GM19324 (cell line): Measurements from ENCODE around the gene REELD1.
A peak's percentile ranks its signal among the peaks of the same experiment; 100 is the strongest.

Source experiments
- ATAC-seq: cut with Tn5 transposase; IDR thresholded peaks from one replicate; pipeline ENCODE4 v1.9.1; 2021; ENCODE audit warnings: mild to moderate bottlenecking, moderate library complexity; ENCODE audit not compliant: unreplicated experiment, low FRiP score

The REELD1 gene

DNA sequence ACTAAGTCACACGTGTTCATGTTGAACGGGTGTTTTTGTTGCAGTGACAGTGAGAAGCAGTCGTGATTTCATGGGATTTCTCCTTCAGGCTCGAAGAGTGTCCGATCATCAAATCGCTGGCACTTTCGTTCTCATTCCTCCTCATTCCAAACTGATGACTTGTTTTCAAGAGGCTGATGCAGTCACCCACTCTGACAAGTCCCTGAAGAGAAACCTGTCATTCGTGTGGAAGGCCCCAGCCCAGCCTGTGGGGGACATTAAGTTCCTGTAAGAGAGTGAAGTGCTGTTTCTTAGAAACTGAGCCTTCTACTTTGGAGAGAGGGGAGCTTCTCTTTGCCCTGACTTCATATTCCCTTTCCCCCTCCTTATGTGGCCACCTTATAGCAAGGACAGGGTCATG, 8.0 kb downstream of the REELD1 start:
- no peak for ATAC-seq

DNA sequence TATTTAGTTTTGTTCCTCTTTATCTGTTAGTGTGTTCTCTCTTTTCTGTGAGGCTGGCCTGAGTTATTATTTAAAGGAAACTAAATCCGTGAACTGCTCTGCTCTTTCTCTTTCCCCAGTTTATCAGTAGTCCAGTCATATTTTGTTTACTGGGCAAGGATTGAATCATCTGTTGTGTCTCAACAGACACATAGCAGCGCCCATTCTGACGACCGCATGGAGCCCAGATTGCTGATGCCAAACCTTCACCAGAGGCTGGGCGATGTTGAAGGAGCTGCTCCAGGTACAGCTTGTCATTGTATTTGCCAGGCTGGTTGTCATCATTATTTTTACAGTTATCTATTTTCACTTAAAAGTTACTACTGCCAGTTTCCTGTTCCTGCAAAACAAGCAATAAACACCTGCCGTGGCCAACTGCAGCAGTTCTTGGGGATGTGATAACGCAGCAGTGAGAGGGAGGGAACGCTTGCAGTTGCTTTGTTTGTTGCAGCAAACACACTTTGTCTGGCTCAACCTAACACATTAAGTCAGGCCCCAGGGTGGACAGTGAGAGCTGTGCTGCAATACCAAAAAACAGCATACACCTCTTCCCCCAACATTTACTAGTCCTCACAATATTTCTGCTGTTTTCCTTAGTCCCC, 10.1 kb downstream of the REELD1 start:
- ATAC-seq = no peak

DNA sequence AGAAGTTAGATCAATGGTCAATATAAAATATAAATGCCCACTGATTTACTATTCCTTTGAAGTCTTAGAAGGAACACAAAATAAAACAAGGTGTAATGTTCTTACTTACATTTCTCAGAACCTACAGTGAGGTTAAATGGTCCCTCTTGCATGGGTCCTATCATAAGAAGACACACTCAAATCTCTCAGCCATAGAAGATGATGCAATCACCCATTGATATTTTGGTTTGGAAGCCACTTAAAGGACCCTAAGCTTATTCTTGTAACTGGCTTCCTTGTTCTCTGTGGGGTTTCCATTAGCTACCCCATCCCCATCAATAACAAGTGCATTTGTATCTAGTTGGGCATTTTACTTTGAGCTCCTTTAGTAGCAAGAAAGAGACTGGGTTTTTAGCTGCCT, 15.1 kb downstream of the REELD1 start:
- ATAC-seq = no peak

DNA sequence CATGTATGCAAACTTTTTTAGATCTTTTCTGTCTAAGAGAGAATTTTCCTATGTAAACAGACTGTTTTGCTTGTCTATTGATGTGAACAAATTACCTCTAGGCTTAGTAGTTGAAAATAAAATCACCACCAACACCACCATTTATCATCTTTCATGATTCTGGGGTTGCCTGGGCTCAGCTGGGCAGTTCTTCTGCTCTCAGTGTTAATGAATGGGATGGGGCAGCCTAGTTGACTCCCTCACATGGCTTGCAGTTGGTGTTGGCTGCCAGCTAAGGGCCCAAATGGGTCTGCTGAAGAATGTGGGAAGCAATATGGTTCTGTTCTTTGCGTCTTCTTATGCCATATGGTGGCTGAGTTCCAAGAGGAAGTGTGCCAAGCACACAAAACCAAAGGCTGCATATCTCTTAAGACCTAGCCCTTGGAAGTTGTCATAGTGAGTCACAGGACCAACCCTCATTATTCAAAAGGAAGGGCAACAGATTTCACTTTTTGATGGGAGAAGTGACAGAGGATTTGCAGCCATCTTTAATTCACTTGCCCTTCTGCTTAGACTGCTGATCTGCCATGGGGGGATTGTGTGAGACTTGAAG, 17.9 kb downstream of the REELD1 start:
- no peak for ATAC-seq

DNA sequence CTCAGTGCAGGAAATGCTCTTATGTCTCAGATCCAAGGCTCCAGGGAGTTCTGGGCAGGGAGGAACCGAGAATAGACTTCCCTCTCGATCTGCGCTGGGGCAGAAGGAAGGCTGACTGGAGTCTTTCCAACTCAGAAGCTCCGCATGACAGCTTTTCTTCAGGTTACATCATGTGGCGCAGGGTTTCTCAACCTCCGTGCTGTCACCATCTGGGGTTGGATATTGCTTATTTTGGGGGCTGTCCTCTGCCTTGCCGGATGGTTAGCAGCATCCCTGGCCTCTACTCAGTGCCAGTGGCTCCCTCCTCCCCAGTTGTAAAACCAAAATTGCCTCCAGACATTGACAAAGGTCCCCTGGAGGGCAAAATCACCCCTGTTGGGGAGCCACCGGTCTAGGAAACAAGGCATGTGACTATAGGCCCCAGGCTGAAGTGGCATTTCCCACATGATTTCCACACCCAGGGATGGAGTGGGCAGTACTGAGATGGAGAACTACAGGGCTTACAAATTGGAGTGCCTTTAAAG, 21.4 kb downstream of the REELD1 start:
- ATAC-seq = no peak

DNA sequence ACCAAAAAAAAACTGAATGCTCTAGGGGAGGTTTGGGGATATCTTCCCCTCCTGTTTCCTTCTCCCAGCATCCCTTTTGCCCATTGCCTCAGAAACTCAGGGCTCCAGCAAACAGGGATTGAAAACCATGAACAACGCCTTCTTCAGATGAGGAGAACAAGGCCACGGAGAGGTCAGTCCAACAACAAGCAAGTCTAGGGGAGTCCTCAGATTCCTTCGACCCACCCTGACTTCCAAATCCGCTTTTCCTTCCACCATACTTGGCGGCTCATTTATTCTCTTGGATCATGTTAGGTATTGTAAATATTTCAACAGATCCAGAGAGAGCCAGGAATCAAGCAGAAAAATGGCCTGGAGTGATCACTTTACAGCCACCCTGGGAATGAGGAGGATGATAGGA, 21.9 kb downstream of the REELD1 start:
- ATAC-seq = no peak

DNA sequence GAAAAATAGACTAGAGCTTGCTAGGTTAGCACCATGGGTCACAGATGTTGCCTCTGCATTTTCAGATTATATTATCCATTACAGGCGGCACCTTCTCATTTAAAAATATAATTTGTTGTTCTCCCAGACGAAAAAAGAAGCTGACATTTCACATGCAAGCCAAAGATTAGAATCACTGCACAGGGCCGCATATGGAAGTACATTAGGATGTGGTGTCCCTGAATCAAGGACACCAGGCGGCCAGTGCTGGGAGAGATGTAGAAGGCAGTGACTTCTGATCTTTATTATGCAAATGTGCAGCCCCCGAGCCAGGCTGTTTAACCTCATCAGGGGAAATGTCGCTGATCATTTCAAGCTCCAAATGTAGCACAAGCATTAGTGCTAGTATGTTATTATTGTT, 22.8 kb downstream of the REELD1 start:
- no peak for ATAC-seq

DNA sequence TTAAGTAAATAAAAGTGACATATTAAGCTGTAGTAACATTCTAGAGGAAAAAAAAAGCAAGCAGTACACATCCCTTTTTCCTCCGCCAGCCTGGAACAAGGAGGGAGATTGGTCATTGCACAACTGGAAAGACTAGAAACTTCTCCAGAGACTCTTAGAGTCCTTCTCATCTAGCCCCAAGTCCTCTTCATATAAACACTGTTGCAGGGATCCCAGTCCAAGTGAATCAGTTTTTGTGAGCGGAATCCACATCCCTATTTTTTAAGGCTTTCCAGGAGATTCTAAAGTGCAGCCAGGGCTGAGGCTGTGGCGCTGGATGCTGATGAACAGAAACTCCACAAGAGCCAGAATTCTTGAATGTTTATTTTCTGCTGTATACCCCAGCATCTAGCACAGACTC, 23.8 kb downstream of the REELD1 start:
- no peak for ATAC-seq

DNA sequence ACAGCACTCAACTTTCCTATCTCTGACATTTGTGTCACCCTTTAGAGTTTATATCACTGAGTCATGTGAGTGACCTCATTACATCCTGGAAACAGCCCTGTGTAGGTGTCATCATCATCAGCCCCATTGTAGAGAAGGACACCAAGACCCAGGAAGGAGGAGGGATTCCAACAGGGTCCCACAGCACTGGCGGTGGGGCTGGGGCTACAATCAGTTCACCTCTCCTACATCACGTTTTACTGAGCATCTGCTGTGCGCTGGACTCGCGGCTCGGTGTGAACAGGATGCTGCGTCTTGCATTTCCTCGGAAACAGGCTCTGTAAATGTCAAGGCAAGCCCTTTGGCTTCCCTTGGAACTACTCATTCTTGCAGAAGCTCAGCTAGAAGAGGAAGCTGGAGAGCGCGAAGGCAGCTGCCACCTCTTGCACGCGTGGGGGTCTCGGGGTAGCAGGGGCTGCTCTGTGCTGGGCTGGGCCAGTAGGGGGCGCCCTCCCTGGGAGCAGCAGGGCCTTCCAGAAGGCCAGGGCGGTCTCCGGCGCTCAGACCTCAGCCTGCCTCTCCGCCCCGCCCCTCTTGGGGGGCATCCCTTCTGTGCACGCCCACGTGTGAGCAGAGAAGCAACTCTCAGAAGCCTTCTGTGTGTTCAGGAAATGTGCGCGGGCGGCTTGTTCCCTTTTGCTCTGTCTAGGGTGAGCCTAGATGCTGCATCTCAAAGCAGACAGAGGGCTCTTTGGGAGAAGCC, 29.0 kb downstream of the REELD1 start:
- peak; percentile 48 for ATAC-seq

DNA sequence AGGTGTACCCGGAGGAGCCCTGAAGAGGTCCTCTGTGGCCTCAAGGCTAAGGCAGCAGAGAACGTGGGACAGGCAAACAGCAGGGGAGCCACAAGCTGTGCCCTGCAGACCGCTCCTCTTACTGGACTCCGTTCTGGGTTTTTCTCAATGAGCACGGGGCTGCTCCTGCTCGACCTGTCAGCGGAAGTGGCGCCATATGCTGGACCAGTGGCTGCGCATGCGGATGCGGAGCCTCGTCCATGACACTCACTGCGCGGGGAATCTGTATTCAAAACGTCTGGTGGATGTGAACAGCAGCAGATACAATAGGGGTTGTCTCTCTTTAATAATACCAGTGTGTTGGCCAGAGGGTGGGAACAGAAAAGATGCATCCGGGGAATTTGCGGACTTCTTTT, 29.5 kb downstream of the REELD1 start:
- ATAC-seq = no peak

DNA sequence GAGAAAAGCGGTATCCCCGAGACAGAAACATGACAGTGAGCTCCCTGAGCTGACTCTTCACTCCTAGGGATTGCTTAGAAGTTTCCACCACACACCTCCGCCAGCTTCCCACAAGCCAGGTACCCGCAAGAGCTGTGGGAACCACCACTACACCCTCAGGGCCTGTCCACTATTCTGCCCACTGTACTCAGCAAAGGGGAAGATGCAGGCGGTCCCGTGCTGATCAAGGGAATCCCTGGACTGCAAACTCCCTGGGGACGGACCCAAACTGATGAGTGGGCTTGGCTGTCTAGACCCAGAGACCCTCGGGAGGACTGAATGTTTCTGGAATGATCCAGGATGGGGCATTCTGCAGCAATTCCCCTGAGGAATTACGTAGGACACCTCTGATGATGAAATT, 30.2 kb downstream of the REELD1 start:
- ATAC-seq = no peak

DNA sequence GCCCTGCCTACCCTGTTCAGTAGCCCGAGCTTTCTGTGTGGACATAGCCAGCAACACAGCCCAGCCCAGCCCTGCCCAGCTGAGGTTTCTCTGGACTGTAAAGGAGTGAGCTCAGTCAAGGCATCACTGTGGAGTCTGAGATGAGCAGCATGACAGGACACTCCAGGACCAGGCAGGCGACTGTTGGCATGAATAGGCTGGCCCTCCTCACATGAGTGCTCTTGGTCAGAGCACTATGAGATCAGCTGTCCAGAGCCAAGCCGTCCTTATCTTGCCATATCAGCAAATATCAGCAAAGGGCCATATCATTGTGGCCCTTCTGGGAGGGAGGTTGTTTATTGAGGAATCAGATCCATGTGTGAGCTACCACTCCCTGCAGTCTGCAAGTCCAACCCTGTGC, 30.9 kb downstream of the REELD1 start:
- ATAC-seq = no peak

DNA sequence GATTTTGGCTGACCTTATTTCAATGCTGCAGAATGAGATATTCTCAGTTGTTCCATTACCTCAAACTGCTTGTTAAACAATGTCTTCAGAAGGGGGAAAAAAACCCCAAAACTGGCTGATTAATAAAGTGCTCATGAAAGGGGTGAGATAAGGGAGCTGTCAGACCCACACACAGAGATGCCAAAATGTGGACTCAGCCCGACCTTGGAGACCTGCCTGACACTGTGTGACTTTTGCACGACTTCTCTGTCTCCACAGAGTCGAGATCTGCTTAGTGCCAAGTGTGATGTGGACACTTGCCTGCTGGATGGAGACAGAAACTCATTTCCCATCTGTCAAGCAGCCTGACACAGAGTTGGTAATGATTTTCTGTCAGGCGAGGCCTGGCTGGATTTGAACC, 31.5 kb downstream of the REELD1 start:
- ATAC-seq = no peak

DNA sequence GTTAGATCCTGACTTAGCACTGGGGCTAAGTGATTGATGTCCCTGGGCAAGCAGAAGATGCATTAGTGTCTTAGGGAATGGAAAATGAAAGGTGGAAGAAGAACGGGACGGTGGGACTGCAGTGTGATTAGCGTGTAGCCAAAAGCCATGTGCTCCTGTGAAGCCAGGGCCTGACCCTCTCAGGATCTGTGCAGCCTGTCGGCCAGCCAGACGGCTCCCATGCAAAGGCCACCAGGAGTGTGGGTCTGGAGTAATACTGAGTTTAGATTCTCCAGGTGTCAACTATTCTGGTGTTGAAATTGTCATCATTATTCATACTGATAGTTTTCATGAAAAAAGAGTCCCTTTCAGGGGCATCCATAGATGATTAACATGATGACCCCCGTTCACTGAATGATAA, 32.0 kb downstream of the REELD1 start:
- no peak for ATAC-seq

DNA sequence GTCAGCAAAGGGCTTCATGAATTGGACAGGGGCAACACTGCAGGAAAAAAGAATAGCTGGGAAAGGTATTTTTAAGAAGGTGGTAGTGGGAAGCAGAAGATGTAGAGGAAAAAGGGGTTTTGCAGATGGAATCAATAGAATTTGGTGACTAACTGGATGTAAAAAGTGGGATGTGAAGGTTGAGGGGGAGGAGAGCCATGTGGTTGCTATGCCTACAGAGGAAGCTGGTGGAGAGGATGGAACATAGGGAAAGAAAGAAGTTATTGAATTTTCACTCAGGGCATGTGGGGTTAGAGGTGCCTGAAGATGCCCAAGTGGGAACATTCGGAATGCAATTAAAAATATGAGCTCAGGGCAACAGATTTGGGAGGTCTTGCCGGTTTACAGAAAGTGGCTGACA, 33.0 kb downstream of the REELD1 start:
- ATAC-seq = no peak

DNA sequence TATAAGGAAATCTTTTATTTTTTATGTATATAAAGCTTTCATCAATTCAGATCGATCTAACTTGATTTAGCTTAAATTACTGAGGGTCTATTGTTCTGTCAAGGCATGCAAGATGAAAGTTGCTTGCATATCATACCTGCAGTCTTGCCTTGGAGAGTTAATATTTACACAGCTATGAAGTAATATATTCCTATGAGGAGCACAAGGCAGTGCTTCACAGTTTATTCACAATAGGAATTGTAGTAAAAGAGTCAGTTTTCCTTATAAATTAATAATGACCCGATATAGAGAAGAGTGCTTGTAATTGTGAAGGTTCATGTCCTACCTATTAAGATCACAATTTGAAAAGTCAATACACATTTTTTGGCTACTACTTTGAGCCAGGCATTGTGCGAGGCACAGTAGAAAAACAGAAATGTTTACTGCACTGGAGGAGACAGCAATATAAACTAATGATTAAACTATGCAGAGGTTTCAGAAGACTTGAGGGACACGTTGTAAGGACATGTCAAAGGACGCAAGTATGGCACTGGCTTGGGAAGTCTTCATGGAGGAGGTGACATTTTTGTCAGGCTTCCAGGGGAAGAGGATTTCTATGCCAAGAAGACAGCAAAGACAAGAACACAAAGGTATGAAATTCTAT, 38.8 kb downstream of the REELD1 start:
- no peak for ATAC-seq

DNA sequence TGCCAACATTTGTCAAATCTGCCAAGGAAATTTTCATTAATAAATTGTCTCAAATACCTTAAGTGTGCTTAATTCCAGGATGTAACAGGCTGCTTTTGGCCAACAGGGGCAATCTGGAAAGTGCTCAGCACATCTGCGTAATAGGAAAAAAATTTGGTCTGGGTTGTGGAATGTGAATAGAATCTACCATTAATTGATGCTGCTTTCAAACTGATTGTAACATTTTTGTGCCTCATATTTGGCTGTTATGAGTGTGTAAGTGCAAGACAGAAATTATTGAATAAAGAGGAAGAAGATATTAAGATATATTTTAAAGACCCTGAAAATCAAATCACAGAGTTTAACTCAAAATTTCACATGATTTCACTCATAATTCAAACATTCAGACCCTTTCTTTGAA, 41.1 kb downstream of the REELD1 start:
- ATAC-seq = no peak

DNA sequence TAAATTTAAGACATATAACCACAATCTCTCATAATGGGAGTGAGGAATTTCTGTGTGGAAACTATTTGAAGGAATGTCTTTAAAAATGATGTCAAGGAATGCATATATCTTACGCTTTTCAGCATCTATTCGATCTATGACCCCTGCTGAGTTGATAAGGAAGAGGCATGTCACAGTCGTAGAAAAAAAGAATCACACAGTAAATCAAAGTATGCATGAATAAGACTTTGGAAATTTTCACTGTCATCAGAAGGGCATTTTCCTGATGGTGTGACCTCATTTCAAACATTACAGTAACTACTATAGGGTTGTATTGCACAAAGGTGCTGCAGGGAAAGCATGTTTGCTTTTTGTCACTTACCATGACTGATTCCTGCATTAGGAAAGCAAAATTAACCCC, 41.5 kb downstream of the REELD1 start:
- no peak for ATAC-seq

DNA sequence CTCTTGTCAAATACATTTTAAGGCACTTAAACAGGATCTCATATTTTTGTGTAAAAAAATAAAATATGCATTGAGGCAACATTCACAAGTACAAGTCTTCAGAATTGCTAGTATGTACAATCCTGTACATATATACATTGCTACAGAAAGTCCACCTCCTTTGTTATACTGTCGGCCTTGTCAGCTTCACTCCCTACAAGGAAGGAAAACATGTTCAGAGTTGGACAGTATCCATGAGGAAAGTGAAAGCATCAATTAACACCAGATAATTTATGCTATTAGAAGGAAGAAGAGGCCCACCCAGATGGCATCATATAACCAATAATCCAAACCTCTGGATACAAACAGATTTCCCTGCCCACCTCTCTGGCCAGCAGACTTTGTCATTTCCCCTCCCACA, 42.0 kb downstream of the REELD1 start:
- ATAC-seq = no peak

DNA sequence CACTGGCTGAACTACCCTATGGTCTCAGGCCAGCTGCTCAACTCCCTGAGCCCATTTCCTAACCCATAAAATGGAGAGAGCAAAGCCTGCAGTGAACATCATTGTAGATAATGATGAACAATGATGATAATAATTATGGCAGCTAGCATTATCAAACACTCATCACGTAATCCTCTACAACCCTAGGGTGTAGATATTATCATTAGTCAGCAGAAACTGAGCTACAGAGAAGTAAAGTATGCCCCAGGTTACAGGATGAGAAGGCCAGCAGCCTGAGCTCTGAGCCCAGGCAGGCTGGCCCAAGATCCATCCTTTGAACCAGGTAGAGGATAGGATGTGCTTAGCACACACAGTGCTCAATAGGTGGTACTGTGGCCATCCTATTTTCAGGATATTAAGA, 43.2 kb downstream of the REELD1 start:
- ATAC-seq = no peak

DNA sequence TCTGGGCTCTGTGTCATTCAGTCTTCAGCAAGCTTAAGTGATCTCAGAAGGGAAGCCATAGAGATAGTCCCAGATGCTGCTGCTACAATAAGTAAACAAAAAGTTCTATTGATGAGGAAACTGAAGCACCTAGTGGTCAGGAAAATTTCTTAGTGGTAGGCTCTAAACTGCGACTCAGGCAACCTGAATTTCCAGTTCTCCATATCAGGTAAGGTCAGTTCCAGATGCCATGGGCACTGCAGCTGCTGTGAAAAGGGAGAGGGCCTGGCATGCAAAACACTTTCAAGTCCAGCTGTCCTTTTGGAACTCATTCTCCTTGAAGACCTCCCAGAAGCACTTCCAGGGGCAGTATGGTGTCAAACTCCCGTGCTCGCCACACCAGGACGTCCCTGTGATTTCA, 46.2 kb downstream of the REELD1 start:
- ATAC-seq = no peak
